Measurements from ENCODE around the gene SMG7. TPM values are rescaled to one million over a fixed set of nuclear protein-coding genes. Genes with fewer than 3 reads are reported as not detected.

The SMG7 gene
- total and polyA plus RNA-seq, 2 of the 4 experiments (the other 2 are of a cell fraction), result 18.1 to 22.6 TPM

GRCh38 chr1:183487674-183488442 lies 15.6 kb downstream of the SMG7 start (continued):
- TF ChIP-seq RFX5 (IDR thresholded peaks at IDR 0.05; ENCODE audit: low read depth, low read length), result no peak

GRCh38 chr1:183490932-183491331 lies 18.6 kb downstream of the SMG7 start:
- DNase-seq (no peak), ATAC-seq (ENCODE audit: low read depth) (no peak)
- dilution Hi-C loops (cut with HindIII; ENCODE audit: low sequenced_read_pairs, unreplicated experiment), result no loop called here
- Histone ChIP-seq H4K20me1 (ENCODE audit: insufficient read depth, low read length) (peaks cover 38% of the 10 kb centered on the region), H2BK20ac (ENCODE audit: low read depth, low read length) (no peak overlapping the region), H3K9ac (ENCODE audit: low read depth, low read length) (no peak overlapping the region), H4K5ac (ENCODE audit: low read depth, low read length) (no peak overlapping the region), H2AK5ac (ENCODE audit: low read depth, low read length) (no peak overlapping the region), H3K23ac (ENCODE audit: low read depth, low read length) (no peak overlapping the region), H3K79me1 (ENCODE audit: low read depth in 1 of 2, low read length in 2 of 2) (peaks cover 16 to 60% of the 10 kb centered on the region in 2 experiments), H3K4me2 (ENCODE audit: low read depth, low read length) (no peak overlapping the region), H3K9me3 (ENCODE audit: control insufficient read depth, insufficient read depth, low read length) (no peaks in the 10 kb centered on the region), H2BK15ac (ENCODE audit: low read depth, low read length) (no peak overlapping the region), H2BK5ac (ENCODE audit: low read depth, low read length, poor library complexity, severe bottlenecking) (no peak overlapping the region), H3K27ac (ENCODE audit: insufficient read depth, low read length) (no peak overlapping the region), H3K14ac (replicated peaks; ENCODE audit: low read depth, low read length) (no peak overlapping the region), H3K4me1 (ENCODE audit: control insufficient read depth, insufficient read depth, low read length) (peaks cover 4% of the 10 kb centered on the region; the same call in 1 of the 2 replicates), H3K56ac (ENCODE audit: extremely low read depth, insufficient read depth, low read length) (no peak overlapping the region), H2AFZ (replicated peaks; ENCODE audit: low read length, poor library complexity) (no peak overlapping the region), H3K4me3 (ENCODE audit: insufficient read depth, low read depth, low read length) (no peak overlapping the region), H3K36me3 (ENCODE audit: control insufficient read depth, insufficient read depth, low read length) (no peaks in the 10 kb centered on the region), H2BK120ac (ENCODE audit: low read depth, low read length) (no peak overlapping the region), H3K18ac (ENCODE audit: low read depth, low read length) (no peak overlapping the region), H4K8ac (ENCODE audit: low read depth in 2 of 2, low read length in 2 of 2) (no peak overlapping the region), H3K9me1 (ENCODE audit: insufficient read depth, low read length) (peaks cover 4% of the 10 kb centered on the region; the same call in 1 of the 2 replicates), H4K91ac (ENCODE audit: insufficient read depth, low read depth, low read length) (no peak overlapping the region), H3K27me3 (ENCODE audit: control insufficient read depth, insufficient read depth, low read length) (no peaks in the 10 kb centered on the region), H2AK9ac (replicated peaks; ENCODE audit: low read depth, low read length, poor library complexity) (no peak overlapping the region), H3K4ac (ENCODE audit: low read depth, low read length) (no peak overlapping the region)
- intact Hi-C loops (cut with micrococcal nuclease), result no loop called here
- TF ChIP-seq RCOR1 (IDR thresholded peaks at IDR 0.05; ENCODE audit: insufficient replicate concordance, low read length), result no peak
- TF ChIP-seq ELK1 (IDR thresholded peaks at IDR 0.05; ENCODE audit: borderline replicate concordance, low read depth, low read length), result no peak
- TF ChIP-seq CEBPB (IDR thresholded peaks at IDR 0.05; ENCODE audit: low read depth, low read length), result no peak
- no peak for TF ChIP-seq POLR2A (IDR thresholded peaks at IDR 0.05; ENCODE audit: low read depth, low read length)
- no peak for TF ChIP-seq RAD21 (IDR thresholded peaks at IDR 0.05; ENCODE audit: low read length)
- no peak for TF ChIP-seq SMC3 (IDR thresholded peaks at IDR 0.05; ENCODE audit: low read depth, low read length)
- TF ChIP-seq NFE2L2 (IDR thresholded peaks at IDR 0.05; ENCODE audit: low read depth, low read length), result no peak
- TF ChIP-seq MAFK (IDR thresholded peaks at IDR 0.05; ENCODE audit: low read depth, low read length), result no peak
- TF ChIP-seq RFX5 (IDR thresholded peaks at IDR 0.05; ENCODE audit: low read depth, low read length), result no peak
- TF ChIP-seq CHD1 (IDR thresholded peaks at IDR 0.05; ENCODE audit: low read depth, low read length), result no peak
- CTCF ChIA-PET, result no interaction called here
- 92% methylated on average over 2 of the region's 5 CpGs; no CpG with 5 or more reads in 1 of the 2 experiments for WGBS, 2 experiments (ENCODE audit: extremely low coverage in 2 of 2, insufficient read length in 1 of 2)
- in situ Hi-C loops (cut with MboI; ENCODE audit: low sequenced_read_pairs), result no loop called here
- POLR2A ChIA-PET (ENCODE audit: unreplicated experiment), result no interaction called here
- BruUV-seq (replicated peaks), result no TSS peak

Measured in IMR-90 (cell line).